Stimulated activated CD4-positive, alpha-beta T cell treated with anti-CD3 and anti-CD28 coated beads, Interleukin-1b, Interleukin-23, amount 100 ng/mL, for 1 hour (primary cell): ENCODE results near the gene NPEPL1.
"Not testable (repeated sequence)": the region's sequence is repeated elsewhere in the genome, so short reads cannot be mapped to it uniquely, and the experiment has no call there.

ENCODE experiments used
- DNase-seq, 2 donors: peaks; one replicate each; pipeline ENCODE4 v3.0.0-alpha.2; 2020; ENCODE audit warnings: low read depth in 2 of 2

The NPEPL1 gene, protein sequence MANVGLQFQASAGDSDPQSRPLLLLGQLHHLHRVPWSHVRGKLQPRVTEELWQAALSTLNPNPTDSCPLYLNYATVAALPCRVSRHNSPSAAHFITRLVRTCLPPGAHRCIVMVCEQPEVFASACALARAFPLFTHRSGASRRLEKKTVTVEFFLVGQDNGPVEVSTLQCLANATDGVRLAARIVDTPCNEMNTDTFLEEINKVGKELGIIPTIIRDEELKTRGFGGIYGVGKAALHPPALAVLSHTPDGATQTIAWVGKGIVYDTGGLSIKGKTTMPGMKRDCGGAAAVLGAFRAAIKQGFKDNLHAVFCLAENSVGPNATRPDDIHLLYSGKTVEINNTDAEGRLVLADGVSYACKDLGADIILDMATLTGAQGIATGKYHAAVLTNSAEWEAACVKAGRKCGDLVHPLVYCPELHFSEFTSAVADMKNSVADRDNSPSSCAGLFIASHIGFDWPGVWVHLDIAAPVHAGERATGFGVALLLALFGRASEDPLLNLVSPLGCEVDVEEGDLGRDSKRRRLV

DNA sequence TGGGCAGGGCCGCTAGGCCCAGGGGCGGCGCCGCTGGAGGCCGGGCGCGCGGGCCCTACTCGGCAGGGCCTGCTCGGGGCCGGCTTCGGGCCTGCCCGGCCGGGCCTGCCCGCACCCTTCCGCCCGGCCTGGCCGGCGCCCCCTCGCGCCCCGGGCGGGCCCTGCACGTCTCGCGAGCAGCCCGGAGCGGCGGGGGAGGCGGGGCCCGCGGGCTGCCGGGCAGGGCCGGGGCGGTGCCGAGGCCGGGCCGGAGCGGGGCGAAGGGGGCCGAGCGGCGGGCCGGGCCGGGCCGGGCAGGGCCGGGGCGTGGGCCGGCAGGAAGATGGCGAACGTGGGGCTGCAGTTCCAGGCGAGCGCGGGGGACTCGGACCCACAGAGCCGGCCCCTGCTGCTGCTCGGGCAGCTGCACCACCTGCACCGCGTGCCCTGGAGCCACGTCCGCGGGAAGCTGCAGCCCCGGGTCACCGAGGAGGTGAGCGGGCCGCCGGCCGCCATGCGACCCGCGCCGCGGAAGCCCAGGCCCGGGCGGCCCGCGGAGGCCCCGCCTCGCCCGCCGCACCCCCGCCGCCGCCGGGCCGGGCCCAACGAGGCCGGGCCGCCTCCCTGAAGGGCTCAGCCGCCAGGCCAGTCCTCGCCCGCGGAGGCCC lies at the start of gene NPEPL1:
Gene NPEPL1 (plus strand): TSS at position 222 of the 647 bp plus-strand sequence. CDS start 101 bp downstream, at position 323.
- DNase-seq = peak; percentile 21 to 56

- not testable (repeated sequence) for DNase-seq
Measured at GRCh38 chr20:58642896-58643295, 49.7 kb upstream of the NPEPL1 start.

DNA sequence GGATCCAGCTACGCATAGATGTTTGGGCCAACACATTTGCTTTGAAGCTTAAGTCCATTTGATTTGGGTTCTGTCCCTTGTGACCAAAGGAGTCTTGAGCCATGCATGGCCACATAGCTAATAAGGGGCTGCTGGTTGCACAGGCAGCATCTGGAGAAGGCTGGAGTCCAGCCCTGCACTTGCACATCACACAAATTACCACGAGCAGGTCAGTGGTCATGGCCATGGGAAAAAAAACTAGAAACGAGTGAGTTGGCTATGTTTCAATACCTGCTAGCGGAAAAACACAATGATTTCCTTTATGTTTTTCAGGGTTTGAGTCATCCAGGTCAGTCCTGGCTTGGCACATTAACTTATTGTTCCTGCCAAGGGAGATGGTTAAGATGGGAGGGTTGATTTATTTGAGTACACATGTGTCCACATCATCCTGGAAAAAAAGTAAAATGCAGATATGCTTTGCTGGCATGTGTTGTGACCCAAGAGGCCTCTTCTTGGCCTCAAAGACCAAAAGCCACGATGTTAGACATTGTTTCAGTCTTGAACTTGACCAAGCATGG lies 47.1 kb upstream of the NPEPL1 start:
- no peak for DNase-seq

DNA sequence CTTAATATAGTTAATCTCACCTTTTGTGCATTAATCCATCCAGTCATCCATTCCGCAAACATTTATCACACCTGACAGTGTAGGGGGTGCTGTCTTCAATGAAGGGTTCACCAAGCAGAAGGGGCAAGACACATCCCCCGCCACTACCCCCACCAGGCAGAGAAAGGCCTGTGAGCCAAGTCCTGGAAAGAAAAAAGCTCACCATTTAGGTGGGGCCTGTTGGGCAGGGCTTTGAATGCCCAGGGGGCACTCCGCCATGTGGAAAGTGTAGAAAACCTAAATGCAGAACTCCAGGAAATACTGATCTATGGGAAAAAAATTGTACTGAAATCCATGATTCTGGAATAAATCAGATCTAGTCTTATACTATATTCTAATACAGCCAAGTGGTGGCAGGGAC lies 46.3 kb upstream of the NPEPL1 start:
- no peak for DNase-seq

- DNase-seq = no peak
Measured at GRCh38 chr20:58646703-58647102, 45.9 kb upstream of the NPEPL1 start.

GRCh38 chr20:58647162-58647795 lies 45.3 kb upstream of the NPEPL1 start:
- DNase-seq = no peak

- no peak for DNase-seq
Measured at GRCh38 chr20:58647796-58648501, 44.7 kb upstream of the NPEPL1 start.

- not testable (repeated sequence) for DNase-seq
Measured at GRCh38 chr20:58648502-58648825, 44.1 kb upstream of the NPEPL1 start.

DNA sequence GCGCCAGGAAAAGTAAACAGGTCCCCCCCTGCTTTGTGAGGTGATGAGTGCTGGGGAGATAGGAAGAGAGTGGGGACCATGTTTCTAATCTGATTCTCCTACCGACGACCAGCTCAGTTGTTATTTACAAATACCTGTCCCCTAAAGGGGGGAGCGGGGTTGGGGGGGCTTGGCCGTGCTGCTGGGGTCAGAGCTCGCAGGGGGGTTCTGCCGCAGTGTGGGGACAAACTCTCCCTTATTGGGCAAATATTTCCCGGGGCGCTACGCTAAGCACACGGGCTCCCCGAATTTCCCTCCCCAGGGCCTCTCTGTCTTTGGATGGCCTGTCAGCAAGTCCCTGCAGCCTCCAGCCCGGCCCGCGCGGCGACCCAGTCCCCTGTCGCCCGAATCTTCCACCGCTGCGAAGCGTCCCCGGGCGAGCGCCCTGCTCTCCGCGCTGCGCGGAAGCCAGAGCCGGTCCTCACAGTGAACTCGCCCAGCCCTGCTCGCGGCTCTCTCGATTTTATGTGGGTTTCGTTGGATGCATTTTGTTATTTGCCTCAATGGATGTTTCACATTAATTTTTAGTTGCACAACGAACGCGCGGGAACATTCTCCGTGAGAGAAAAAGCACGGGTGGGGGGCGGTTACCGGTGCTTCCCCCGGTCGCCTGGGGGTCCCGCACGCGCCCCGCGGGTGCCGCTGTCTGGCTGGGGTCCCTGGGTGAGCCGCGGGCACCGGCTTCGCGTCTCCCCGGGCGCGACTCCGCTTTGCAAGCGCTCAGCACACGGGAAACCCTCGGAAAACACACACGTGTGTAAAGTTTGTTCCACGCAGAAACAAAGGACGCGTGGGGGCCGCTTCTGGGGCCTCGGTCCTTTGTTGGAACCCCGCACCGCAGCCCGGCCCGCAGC lies 43.1 kb upstream of the NPEPL1 start:
- no peak for DNase-seq

GRCh38 chr20:58650181-58650775 lies 42.3 kb upstream of the NPEPL1 start:
- peak in 1 of 2 donors; percentile 21 for DNase-seq

GRCh38 chr20:58650776-58651558 lies 41.6 kb upstream of the NPEPL1 start, which contains the start of gene STX16:
STX16 (plus strand) TSS chr20:58651283; CDS start chr20:58652007, 724 bp downstream.
- DNase-seq = peak; percentile 67 to 69

GRCh38 chr20:58651559-58651945 lies 41.0 kb upstream of the NPEPL1 start:
- DNase-seq = no peak

- peak; percentile 15 to 28 for DNase-seq
Measured at GRCh38 chr20:58651946-58652605, 40.5 kb upstream of the NPEPL1 start.

DNA sequence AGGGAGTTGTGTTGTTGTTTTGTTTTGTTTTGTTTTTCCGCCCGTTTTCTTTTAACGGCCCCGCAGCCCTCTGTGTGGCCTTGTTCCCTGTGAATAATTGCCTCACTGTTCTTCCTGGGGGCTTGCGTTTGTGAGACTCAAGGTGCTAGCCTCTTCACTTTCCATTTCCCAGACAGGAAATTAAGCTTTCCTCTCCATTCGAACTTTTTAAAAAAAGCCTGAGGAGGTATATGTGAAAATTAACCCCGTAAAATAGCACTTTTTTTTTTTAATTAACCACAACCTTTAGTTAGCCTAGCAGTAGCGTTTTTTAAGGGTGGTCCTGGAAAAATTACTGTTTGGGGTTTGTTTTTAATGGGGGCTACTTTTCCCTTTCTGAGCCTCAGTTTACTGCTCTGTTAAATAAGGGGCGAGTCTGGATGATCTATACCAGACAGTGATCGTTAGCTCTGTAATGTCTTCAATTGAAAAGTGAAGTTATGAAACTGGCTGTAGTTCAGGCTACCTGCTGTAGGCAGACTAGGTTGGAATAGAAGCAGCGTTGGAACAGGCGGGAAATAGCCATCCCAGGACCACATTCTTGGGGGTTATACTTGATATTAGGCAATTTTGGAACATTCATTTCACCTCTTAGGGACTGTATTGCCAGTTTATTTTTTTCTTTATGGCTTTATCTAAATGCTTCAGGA lies 39.9 kb upstream of the NPEPL1 start:
- peak in 1 of 2 donors; percentile 6 for DNase-seq

DNA sequence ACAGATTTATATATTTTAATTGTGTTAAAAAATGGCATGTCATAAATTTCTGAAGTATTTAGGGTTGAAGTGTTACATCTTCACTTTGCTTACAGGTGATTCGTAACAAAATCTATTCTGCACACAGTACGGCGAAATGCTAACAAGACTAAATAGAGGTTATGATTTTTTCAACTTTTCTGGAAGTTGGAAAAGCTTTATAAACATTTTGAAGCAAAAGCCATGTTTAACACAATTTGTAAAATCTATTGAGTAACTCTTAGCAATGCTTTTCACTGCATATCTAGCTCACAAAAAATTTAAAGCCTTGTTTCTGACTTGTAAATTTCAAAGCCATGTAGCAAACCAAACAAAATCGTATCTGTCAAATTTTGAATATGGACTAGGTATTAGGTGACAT lies 38.3 kb upstream of the NPEPL1 start:
- DNase-seq = no peak

DNA sequence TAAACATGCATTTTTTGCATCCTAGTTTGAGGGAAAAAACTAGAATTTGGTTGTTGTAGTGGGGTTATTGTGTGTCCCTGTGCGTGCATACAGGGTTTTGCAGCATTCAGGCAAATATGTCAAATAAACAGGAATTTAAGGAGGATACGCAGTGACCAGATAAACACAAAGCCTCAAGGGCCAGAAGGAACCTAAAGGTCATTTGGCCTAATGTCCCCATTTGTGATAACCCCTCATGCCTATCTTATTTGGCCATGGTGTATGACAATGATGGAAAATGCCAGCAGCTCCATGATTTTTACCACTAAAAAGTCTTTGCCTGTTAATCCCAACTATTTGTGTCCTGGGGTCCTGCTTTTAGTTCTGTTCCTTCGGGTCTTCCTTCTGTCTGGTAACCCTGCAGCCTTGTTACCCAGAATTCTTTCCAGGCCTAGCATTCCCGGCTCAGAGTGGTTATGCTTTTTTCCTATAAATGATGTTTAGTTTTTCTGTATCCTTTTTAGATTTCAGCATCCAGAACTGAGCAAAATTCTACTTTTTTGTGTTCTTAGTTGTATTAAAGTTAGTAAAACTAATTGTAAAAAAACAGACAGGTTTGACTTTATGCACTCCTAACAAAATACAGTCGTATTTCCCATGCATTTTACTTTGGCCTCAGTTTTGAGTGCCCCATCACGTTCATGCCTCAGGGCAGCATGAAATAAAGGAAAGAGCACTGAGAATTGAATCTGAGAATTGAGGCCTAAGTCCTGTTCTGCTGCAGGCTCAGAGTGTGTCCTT lies 37.1 kb upstream of the NPEPL1 start:
- DNase-seq = no peak

- no peak for DNase-seq
Measured at GRCh38 chr20:58656831-58657230, 35.8 kb upstream of the NPEPL1 start.
